HepG2 (cell line): ENCODE data around the gene SRSF6. TPM values are rescaled to one million over a fixed set of nuclear protein-coding genes. Genes with fewer than 3 reads are reported as not detected.

ENCODE experiments used
- CBFB ChIP-seq: sonication (generic); formaldehyde crosslinking; IDR thresholded peaks from 2 replicates; pipeline ENCODE4 v1.4.0; 2020; ENCODE audit warnings: missing genetic modification reagents
- HNRNPK ChIP-seq: fragments of 200-400 bp; formaldehyde crosslinking; IDR thresholded peaks from 2 replicates; pipeline ENCODE4 v1.6.1; 2018; ENCODE audit warnings: low read length, low read depth, moderate library complexity, mild to moderate bottlenecking; ENCODE audit not compliant: poor library complexity, severe bottlenecking
- IRF9 ChIP-seq: sonication (generic); formaldehyde crosslinking; IDR thresholded peaks from 2 replicates; pipeline ENCODE4 v1.8.0; 2022; ENCODE audit warnings: missing genetic modification reagents, mild to moderate bottlenecking, borderline replicate concordance
- LRRFIP1 ChIP-seq: sonication (generic); formaldehyde crosslinking; conservative IDR thresholded peaks from 2 replicates; pipeline ENCODE4 v1.4.0; 2020; ENCODE audit warnings: missing genetic modification reagents
- NFATC3 ChIP-seq: sonication (generic); formaldehyde crosslinking; IDR thresholded peaks from 2 replicates; pipeline ENCODE4 v1.5.1; 2020; ENCODE audit warnings: mild to moderate bottlenecking, missing genetic modification reagents
- POGZ ChIP-seq: sonication (generic); formaldehyde crosslinking; IDR thresholded peaks from 2 replicates; pipeline ENCODE4 v1.4.0; 2020; ENCODE audit warnings: mild to moderate bottlenecking, missing genetic modification reagents
- PRMT3 ChIP-seq: sonication (generic); formaldehyde crosslinking; IDR thresholded peaks from 2 replicates; pipeline ENCODE4 v1.8.1; 2022; ENCODE audit warnings: low read depth, mild to moderate bottlenecking, moderate library complexity, missing genetic modification reagents, borderline replicate concordance
- STAG1 ChIP-seq: sonication (generic); formaldehyde crosslinking; IDR thresholded peaks from 2 replicates; pipeline ENCODE4 v1.4.0; 2020; ENCODE audit warnings: missing genetic modification reagents
- UBTF ChIP-seq: sonication (generic); formaldehyde crosslinking; IDR thresholded peaks from 2 replicates; pipeline ENCODE4 v1.4.0; 2020; ENCODE audit warnings: mild to moderate bottlenecking, missing genetic modification reagents
- ZBTB38 ChIP-seq: sonication (generic); formaldehyde crosslinking; IDR thresholded peaks from 2 replicates; pipeline ENCODE4 v1.5.1; 2020; ENCODE audit warnings: mild to moderate bottlenecking, missing genetic modification reagents
- ZC3H4 ChIP-seq: sonication (generic); formaldehyde crosslinking; IDR thresholded peaks from 2 replicates; pipeline ENCODE4 v1.4.0; 2020; ENCODE audit warnings: missing genetic modification reagents, borderline replicate concordance
- ZFP90 ChIP-seq: sonication (generic); formaldehyde crosslinking; IDR thresholded peaks from 2 replicates; pipeline ENCODE4 v1.8.0; 2022; ENCODE audit warnings: missing genetic modification reagents, mild to moderate bottlenecking, inconsistent platforms, borderline replicate concordance
- ZMYM2 ChIP-seq: sonication (generic); formaldehyde crosslinking; IDR thresholded peaks from 2 replicates; pipeline ENCODE4 v1.8.0; 2022; ENCODE audit warnings: mild to moderate bottlenecking, missing genetic modification reagents
- ZNF207 ChIP-seq: fragments of 450-650 bp; IDR thresholded peaks from 2 replicates; pipeline ENCODE4 v1.6.1; 2016; ENCODE audit warnings: antibody characterized with exemption, borderline replicate concordance
- ZNF574 ChIP-seq: sonication (generic); formaldehyde crosslinking; IDR thresholded peaks from 2 replicates; pipeline ENCODE4 v1.4.0; 2020; ENCODE audit warnings: missing genetic modification reagents
- ZNF605 ChIP-seq: sonication (generic); formaldehyde crosslinking; IDR thresholded peaks from 2 replicates; pipeline ENCODE4 v1.8.0; 2022; ENCODE audit warnings: mild to moderate bottlenecking, missing genetic modification reagents
- ZNF629 ChIP-seq: sonication (generic); formaldehyde crosslinking; conservative IDR thresholded peaks from 2 replicates; pipeline ENCODE4 v1.5.0; 2020; ENCODE audit warnings: missing genetic modification reagents
- ZNF644 ChIP-seq: IDR thresholded peaks from 2 replicates; pipeline ENCODE4 v1.6.1; 2016; ENCODE audit warnings: low read depth
- ZNF746 ChIP-seq: sonication (generic); formaldehyde crosslinking; IDR thresholded peaks from 2 replicates; pipeline ENCODE4 v1.8.0; 2022; ENCODE audit warnings: mild to moderate bottlenecking, missing genetic modification reagents
- polyA plus RNA-seq, 8 experiments: library from polyadenylated mRNA; depleted of rRNA in 3 of 8; stranded (reverse) in 7 of 8; unstranded in 1 of 8; fragments of >200 nt; fragmentation: Illumina TruSeq in 4 of 8; extraction: Trizol in 4 of 8; gene quantifications; 2 replicates each; pipeline versions ENCODE4 v1.2.1 to v1.2.3, GENCODE V29; 2011 to 2016; ENCODE audit warnings: low read depth in 4 of 8, missing spikeins in 1 of 8, mixed read lengths in 1 of 8; ENCODE audit not compliant: insufficient read depth in 1 of 8
- total RNA-seq, 5 experiments: library from RNA; depleted of rRNA; stranded (reverse); fragments of >200 nt; fragmentation: Illumina TruSeq; extraction: Trizol; gene quantifications; 2 replicates each; pipeline ENCODE4 v1.2.3, GENCODE V29; 2016; ENCODE audit warnings: low read depth in 1 of 5

Gene SRSF6
- total and polyA plus RNA-seq, 2 of the 13 experiments (the other 11 are each of a cell fraction or from before 2014, with no cell fraction given), result 156 to 194 TPM

- TF ChIP-seq LRRFIP1 (CRISPR knock-in tag), result no peak
- no peak for TF ChIP-seq STAG1
- TF ChIP-seq ZNF746 (CRISPR knock-in tag), result no peak
- no peak for TF ChIP-seq ZFP90 (CRISPR knock-in tag)
- TF ChIP-seq UBTF (CRISPR knock-in tag), result no peak
- peak; percentile 54; the same call in 1 of the 2 replicates for TF ChIP-seq POGZ
- TF ChIP-seq ZNF644 (CRISPR knock-in tag), result 0 out of 2 replicates have a peak, but pooled peaks have one; percentile 26
- peak; percentile 58; the same call in 1 of the 2 replicates for TF ChIP-seq ZC3H4
- no peak for TF ChIP-seq HNRNPK
- no peak for TF ChIP-seq NFATC3 (CRISPR knock-in tag)
- TF ChIP-seq ZMYM2 (CRISPR knock-in tag), result no peak
- TF ChIP-seq CBFB (CRISPR knock-in tag), result no peak
- no peak for TF ChIP-seq ZNF629 (CRISPR knock-in tag)
- no peak for TF ChIP-seq ZNF605 (CRISPR knock-in tag)
- no peak for TF ChIP-seq IRF9 (CRISPR knock-in tag)
- no peak for TF ChIP-seq ZNF574 (CRISPR knock-in tag)
- no peak; the same call in 1 of the 2 replicates for TF ChIP-seq ZBTB38 (CRISPR knock-in tag)
- TF ChIP-seq ZNF207, result no peak
- no peak for TF ChIP-seq PRMT3
These were observed 1.6 kb downstream of the SRSF6 start (continued) for GRCh38 chr20:43459022-43459942.
